ENCODE measurements around the gene PRKCE.

PRKCE gene

GRCh38 chr2:46145840-46146239 is 494.4 kb downstream of the PRKCE start:
- Histone ChIP-seq H3K9ac (ENCODE audit: low read depth in 1 of 2, low read length in 2 of 2) (no peak overlapping the region), H3K27me3 (ENCODE audit: control insufficient read depth in 1 of 2, insufficient read depth in 2 of 2, low read length in 2 of 2) (no peaks in the 10 kb centered on the region), H3K27ac (ENCODE audit: low read depth, low read length) (no peak overlapping the region), H3K4me3 (ENCODE audit: low read depth in 1 of 2, low read length in 2 of 2) (no peak overlapping the region), H3K36me3 (ENCODE audit: control insufficient read depth in 1 of 2, insufficient read depth in 2 of 2, low read length in 2 of 2) (peaks cover 0 to 7% of the 10 kb centered on the region in 2 donors), H3K4me1 (ENCODE audit: control insufficient read depth in 1 of 2, insufficient read depth in 2 of 2, low read length in 2 of 2) (peaks cover 14 to 19% of the 10 kb centered on the region in 2 donors), H3K9me3 (ENCODE audit: control insufficient read depth in 1 of 2, low read length in 2 of 2) (no peaks in the 10 kb centered on the region)

GRCh38 chr2:46146866-46147502 is 495.5 kb downstream of the PRKCE start:
- H3K27me3 ChIP-seq (ENCODE audit: control insufficient read depth in 1 of 2, insufficient read depth in 2 of 2, low read length in 2 of 2): no peaks in the 10 kb centered on the region
- no peak overlapping the region for H3K4me3 ChIP-seq (ENCODE audit: low read depth in 1 of 2, low read length in 2 of 2)
- no peak overlapping the region for H3K9ac ChIP-seq (ENCODE audit: low read depth in 1 of 2, low read length in 2 of 2)
- peaks cover 0 to 7% of the 10 kb centered on the region in 2 donors for H3K36me3 ChIP-seq (ENCODE audit: control insufficient read depth in 1 of 2, insufficient read depth in 2 of 2, low read length in 2 of 2)
- H3K27ac ChIP-seq (ENCODE audit: low read depth, low read length): no peak overlapping the region
- H3K4me1 ChIP-seq (ENCODE audit: control insufficient read depth in 1 of 2, insufficient read depth in 2 of 2, low read length in 2 of 2): peaks cover 14 to 18% of the 10 kb centered on the region in 2 donors
- no peaks in the 10 kb centered on the region for H3K9me3 ChIP-seq (ENCODE audit: control insufficient read depth in 1 of 2, low read length in 2 of 2)

- no peaks in the 10 kb centered on the region for H3K9me3 ChIP-seq (ENCODE audit: control insufficient read depth in 1 of 2, low read length in 2 of 2)
- peaks cover 6 to 10% of the 10 kb centered on the region in 2 donors for H3K4me1 ChIP-seq (ENCODE audit: control insufficient read depth in 1 of 2, insufficient read depth in 2 of 2, low read length in 2 of 2)
- no peak overlapping the region for H3K27ac ChIP-seq (ENCODE audit: low read depth, low read length)
- no peak overlapping the region for H3K4me3 ChIP-seq (ENCODE audit: low read depth in 1 of 2, low read length in 2 of 2)
- no peaks in the 10 kb centered on the region for H3K27me3 ChIP-seq (ENCODE audit: control insufficient read depth in 1 of 2, insufficient read depth in 2 of 2, low read length in 2 of 2)
- peaks cover 0 to 7% of the 10 kb centered on the region in 2 donors for H3K36me3 ChIP-seq (ENCODE audit: control insufficient read depth in 1 of 2, insufficient read depth in 2 of 2, low read length in 2 of 2)
- no peak overlapping the region for H3K9ac ChIP-seq (ENCODE audit: low read depth in 1 of 2, low read length in 2 of 2)
Observed at GRCh38 chr2:46147626-46148368, 496.3 kb downstream of the PRKCE start.

- Histone ChIP-seq H3K4me1 (ENCODE audit: control insufficient read depth in 1 of 2, insufficient read depth in 2 of 2, low read length in 2 of 2) (peaks cover under 1 to 4% of the 10 kb centered on the region in 2 donors), H3K9me3 (ENCODE audit: control insufficient read depth in 1 of 2, low read length in 2 of 2) (no peaks in the 10 kb centered on the region), H3K27me3 (ENCODE audit: control insufficient read depth in 1 of 2, insufficient read depth in 2 of 2, low read length in 2 of 2) (no peaks in the 10 kb centered on the region), H3K4me3 (ENCODE audit: low read depth in 1 of 2, low read length in 2 of 2) (no peak overlapping the region), H3K9ac (ENCODE audit: low read depth in 1 of 2, low read length in 2 of 2) (no peak overlapping the region), H3K27ac (ENCODE audit: low read depth, low read length) (no peak overlapping the region), H3K36me3 (ENCODE audit: control insufficient read depth in 1 of 2, insufficient read depth in 2 of 2, low read length in 2 of 2) (peaks cover 0 to 7% of the 10 kb centered on the region in 2 donors)
Observed at GRCh38 chr2:46148369-46148736, 496.9 kb downstream of the PRKCE start.

GRCh38 chr2:46150445-46150955 is 499.0 kb downstream of the PRKCE start:
- Histone ChIP-seq H3K36me3 (ENCODE audit: control insufficient read depth in 1 of 2, insufficient read depth in 2 of 2, low read length in 2 of 2) (peaks cover 0 to 7% of the 10 kb centered on the region in 2 donors), H3K9me3 (ENCODE audit: control insufficient read depth in 1 of 2, low read length in 2 of 2) (no peaks in the 10 kb centered on the region)

GRCh38 chr2:46151577-46151976 is 500.1 kb downstream of the PRKCE start:
- no peak overlapping the region for H3K27ac ChIP-seq (ENCODE audit: low read depth, low read length)
- no peak overlapping the region for H3K4me3 ChIP-seq (ENCODE audit: low read depth in 1 of 2, low read length in 2 of 2)
- no peaks in the 10 kb centered on the region for H3K4me1 ChIP-seq (ENCODE audit: control insufficient read depth in 1 of 2, insufficient read depth in 2 of 2, low read length in 2 of 2)
- H3K9me3 ChIP-seq (ENCODE audit: control insufficient read depth in 1 of 2, low read length in 2 of 2): no peaks in the 10 kb centered on the region
- H3K9ac ChIP-seq (ENCODE audit: low read depth in 1 of 2, low read length in 2 of 2): no peak overlapping the region
- no peaks in the 10 kb centered on the region for H3K27me3 ChIP-seq (ENCODE audit: control insufficient read depth in 1 of 2, insufficient read depth in 2 of 2, low read length in 2 of 2)
- peaks cover 0 to 7% of the 10 kb centered on the region in 2 donors for H3K36me3 ChIP-seq (ENCODE audit: control insufficient read depth in 1 of 2, insufficient read depth in 2 of 2, low read length in 2 of 2)

More at GRCh38 chr2:46150445-46150955, 499.0 kb downstream of the PRKCE start:
- H3K4me3 ChIP-seq (ENCODE audit: low read depth in 1 of 2, low read length in 2 of 2): no peak overlapping the region
- no peaks in the 10 kb centered on the region for H3K27me3 ChIP-seq (ENCODE audit: control insufficient read depth in 1 of 2, insufficient read depth in 2 of 2, low read length in 2 of 2)
- no peak overlapping the region for H3K9ac ChIP-seq (ENCODE audit: low read depth in 1 of 2, low read length in 2 of 2)
- no peaks in the 10 kb centered on the region for H3K4me1 ChIP-seq (ENCODE audit: control insufficient read depth in 1 of 2, insufficient read depth in 2 of 2, low read length in 2 of 2)
- H3K27ac ChIP-seq (ENCODE audit: low read depth, low read length): no peak overlapping the region

- Histone ChIP-seq H3K9me3 (ENCODE audit: control insufficient read depth in 1 of 2, low read length in 2 of 2) (no peaks in the 10 kb centered on the region), H3K4me1 (ENCODE audit: control insufficient read depth in 1 of 2, insufficient read depth in 2 of 2, low read length in 2 of 2) (no peaks in the 10 kb centered on the region), H3K36me3 (ENCODE audit: control insufficient read depth in 1 of 2, insufficient read depth in 2 of 2, low read length in 2 of 2) (peaks cover 0 to under 1% of the 10 kb centered on the region in 2 donors), H3K4me3 (ENCODE audit: low read depth in 1 of 2, low read length in 2 of 2) (no peak overlapping the region), H3K27me3 (ENCODE audit: control insufficient read depth in 1 of 2, insufficient read depth in 2 of 2, low read length in 2 of 2) (no peaks in the 10 kb centered on the region), H3K27ac (ENCODE audit: low read depth, low read length) (no peak overlapping the region), H3K9ac (ENCODE audit: low read depth in 1 of 2, low read length in 2 of 2) (no peak overlapping the region)
Observed at GRCh38 chr2:46153996-46154753, 502.7 kb downstream of the PRKCE start.

GRCh38 chr2:46157072-46157965 is 505.8 kb downstream of the PRKCE start:
- Histone ChIP-seq H3K27ac (ENCODE audit: low read depth, low read length) (no peak overlapping the region), H3K9me3 (ENCODE audit: control insufficient read depth in 1 of 2, low read length in 2 of 2) (no peaks in the 10 kb centered on the region), H3K4me1 (ENCODE audit: control insufficient read depth in 1 of 2, insufficient read depth in 2 of 2, low read length in 2 of 2) (no peaks in the 10 kb centered on the region), H3K4me3 (ENCODE audit: low read depth in 1 of 2, low read length in 2 of 2) (no peak overlapping the region), H3K9ac (ENCODE audit: low read depth in 1 of 2, low read length in 2 of 2) (no peak overlapping the region), H3K36me3 (ENCODE audit: control insufficient read depth in 1 of 2, insufficient read depth in 2 of 2, low read length in 2 of 2) (peaks cover 3 to 5% of the 10 kb centered on the region in 2 donors), H3K27me3 (ENCODE audit: control insufficient read depth in 1 of 2, insufficient read depth in 2 of 2, low read length in 2 of 2) (no peaks in the 10 kb centered on the region)

- Histone ChIP-seq H3K27me3 (ENCODE audit: control insufficient read depth in 1 of 2, insufficient read depth in 2 of 2, low read length in 2 of 2) (no peaks in the 10 kb centered on the region), H3K9ac (ENCODE audit: low read depth in 1 of 2, low read length in 2 of 2) (no peak overlapping the region), H3K9me3 (ENCODE audit: control insufficient read depth in 1 of 2, low read length in 2 of 2) (no peaks in the 10 kb centered on the region), H3K4me3 (ENCODE audit: low read depth in 1 of 2, low read length in 2 of 2) (no peak overlapping the region), H3K27ac (ENCODE audit: low read depth, low read length) (no peak overlapping the region), H3K4me1 (ENCODE audit: control insufficient read depth in 1 of 2, insufficient read depth in 2 of 2, low read length in 2 of 2) (no peaks in the 10 kb centered on the region), H3K36me3 (ENCODE audit: control insufficient read depth in 1 of 2, insufficient read depth in 2 of 2, low read length in 2 of 2) (peaks cover 3 to 5% of the 10 kb centered on the region in 2 donors)
Observed at GRCh38 chr2:46157966-46158310, 506.5 kb downstream of the PRKCE start.
